Stimulated activated CD8-positive, alpha-beta memory T cell treated with anti-CD3 and anti-CD28 coated beads, Interleukin-12 subunit alpha, Interleukin-12 subunit beta, amount 100 ng/mL, for 1 hour (primary cell): ENCODE results near the gene ECHS1.
"Not testable (repeated sequence)": the region's sequence is repeated elsewhere in the genome, so short reads cannot be mapped to it uniquely, and the experiment has no call there.

Experiments used
- DNase-seq: peaks from one replicate; pipeline ENCODE4 v3.0.0-alpha.2; 2020; ENCODE audit warnings: low read depth

ECHS1 gene

DNA sequence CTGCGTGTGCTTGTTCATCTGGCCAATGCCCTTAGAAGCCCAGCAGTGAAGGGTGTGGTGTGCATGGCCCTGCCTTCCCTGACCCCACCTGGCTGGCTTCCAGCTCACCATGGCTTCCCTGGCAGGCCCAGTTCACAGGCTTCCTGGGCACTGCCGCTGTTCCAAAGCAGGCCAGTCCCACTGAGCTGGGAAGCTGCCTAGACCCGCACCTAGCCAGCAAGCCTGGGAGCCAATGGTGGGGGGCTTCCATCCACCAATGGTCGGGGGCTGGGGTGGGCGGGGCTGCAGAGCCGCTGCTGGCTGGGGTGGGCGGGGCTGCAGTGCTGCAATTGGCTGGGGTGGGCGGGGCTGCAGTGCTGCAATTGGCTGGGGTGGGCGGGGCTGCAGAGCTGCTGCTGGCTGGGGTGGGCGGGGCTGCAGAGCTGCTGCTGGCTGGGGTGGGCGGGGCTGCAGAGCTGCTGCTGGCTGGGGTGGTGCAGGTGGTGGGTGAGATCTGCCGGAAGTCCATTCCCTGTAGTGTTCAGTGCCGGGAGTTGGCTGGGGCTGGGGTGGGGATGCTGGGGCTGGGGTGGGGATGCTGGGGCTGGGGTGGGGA lies 48.9 kb downstream of the ECHS1 start:
- no peak for DNase-seq

DNA sequence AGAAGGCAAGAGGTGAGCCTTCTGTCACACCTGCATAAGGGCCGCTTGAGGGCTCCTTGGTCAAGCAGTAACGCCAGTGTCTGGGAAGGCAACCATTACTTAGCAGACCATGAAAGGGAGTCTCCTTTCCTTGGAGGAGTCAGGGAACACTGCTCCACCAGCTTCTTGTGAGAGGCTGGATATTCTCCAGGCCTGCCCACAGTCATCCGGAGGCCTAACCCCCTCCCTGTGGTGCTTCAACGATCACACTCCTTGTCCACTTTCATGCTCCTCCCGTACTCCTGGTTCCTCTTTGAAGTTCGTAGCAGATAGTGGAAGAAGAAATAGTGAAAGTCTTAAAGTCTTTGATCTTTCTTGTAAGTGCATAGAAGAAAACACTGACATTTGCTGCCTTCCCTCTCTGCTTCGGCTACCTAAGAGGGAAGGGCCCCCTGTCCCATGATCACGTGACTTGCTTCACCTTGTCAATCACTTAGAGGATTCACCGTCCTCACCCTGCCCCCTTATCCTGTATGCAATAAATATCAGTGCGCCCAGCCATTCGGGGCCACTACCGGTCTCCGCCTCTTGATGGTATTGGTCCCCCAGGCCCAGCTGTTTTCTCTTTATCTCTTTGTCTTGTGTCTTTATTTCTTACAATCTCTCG lies 51.0 kb downstream of the ECHS1 start:
- not testable (repeated sequence) for DNase-seq

DNA sequence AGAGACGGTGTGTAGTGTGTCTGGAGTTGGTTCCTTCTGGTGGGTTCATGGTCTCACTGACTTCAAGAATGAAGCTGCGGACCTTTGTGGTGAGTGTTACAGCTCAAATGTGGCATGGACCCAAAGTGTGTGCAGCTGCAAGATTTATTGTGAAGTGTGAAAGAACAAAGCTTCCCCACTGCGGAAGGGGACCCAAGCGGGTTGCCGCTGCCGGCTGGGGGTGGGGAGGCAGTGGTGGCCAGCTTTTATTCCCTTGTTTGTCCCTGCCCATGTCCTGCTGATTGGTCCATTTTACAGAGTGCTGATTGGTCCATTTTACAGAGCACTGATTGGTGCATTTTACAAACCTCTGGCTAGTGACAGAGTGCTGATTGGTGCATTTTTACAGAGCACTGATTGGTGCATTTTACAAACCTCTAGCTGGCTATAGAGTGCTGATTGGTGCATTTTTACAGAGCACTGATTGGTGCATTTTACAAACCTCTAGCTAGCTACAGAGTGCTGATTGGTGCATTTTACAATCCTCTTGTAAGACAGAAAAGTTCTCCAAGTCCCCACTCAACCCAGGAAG lies 52.2 kb downstream of the ECHS1 start:
- DNase-seq, result not testable (repeated sequence)

DNA sequence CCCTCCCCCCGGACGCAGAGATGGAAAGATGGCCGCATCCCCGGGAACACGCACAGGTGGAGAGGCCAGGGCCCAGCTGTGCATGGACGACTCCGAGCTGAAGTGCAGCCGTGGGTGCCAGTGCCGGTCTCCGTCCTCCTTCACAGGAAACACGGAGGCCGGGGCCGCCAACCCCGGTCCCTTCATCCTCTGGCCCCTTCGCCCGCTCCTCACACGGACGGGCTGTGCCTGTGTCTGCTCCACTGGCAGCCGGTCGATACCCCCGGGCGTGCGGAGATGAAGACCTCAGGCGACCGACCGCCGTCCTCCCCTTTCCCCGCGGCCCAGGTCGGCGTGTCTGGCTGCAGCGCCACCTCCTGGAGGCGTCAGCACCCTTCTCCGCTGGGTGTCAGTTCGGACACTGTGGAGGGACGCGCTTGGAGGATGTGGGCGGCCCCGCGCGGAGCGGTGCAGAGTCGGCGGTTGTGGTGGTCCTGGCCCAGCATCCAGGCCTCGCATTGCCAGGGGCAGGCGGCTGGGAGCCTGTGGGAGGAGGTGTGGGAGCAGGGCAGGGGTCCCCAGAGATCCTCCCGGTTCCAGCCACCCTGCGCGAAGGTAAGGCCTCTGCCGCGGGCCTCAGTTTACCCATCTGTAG lies 54.5 kb downstream of the ECHS1 start:
- peak; percentile 54 for DNase-seq

DNA sequence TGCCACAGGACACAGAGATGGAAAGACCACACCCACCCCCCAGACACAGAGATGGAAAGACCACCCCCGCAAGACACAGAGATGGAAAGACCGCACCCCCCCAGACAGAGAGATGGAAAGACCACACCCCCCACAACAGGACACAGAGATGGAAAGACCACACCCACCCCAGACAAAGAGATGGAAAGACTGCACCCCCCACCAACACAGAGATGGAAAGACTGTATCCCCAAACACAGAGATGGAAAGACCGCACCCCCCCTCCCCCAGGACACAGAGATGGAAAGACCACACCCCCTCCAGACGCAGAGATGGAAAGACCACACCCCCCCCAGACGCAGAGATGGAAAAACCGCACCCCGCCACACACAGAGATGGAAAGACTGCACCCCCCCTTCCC lies 56.4 kb downstream of the ECHS1 start:
- no peak for DNase-seq

DNA sequence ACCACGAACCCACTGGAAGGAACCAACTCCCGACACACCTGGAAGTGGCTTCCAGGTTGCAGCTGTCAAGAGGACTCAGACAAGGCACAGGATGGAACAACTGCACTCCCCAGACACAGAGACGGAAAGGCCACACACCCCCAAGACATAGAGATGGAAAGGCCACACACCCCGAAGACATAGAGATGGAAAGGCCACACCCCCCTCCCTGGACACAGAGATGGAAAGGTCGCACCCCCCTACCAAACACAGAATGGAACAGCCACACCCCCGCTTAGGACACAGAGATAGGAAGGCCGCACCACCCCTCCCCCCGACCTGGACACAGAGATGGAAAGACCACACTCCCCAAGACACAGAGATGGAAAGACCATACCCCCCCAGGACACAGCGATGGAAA lies 56.9 kb downstream of the ECHS1 start:
- DNase-seq, result no peak

DNA sequence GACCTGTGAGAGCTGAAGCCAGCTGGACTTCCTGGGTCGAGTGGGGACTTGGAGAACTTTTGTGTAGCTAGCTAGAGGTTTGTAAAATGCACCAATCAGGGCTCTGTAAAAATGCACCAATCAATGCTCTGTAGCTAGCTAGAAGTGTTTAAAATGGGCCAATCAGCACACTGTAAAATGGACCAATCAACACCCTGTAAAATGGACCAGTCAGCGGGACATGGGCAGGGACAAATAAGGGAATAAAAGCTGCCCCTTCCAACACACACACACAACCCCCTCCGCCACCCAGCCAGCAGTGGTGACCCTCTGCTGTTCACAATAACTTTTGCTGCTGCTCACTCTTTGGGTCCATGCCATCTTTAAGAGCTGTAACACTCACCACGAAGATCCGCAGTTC lies 57.3 kb downstream of the ECHS1 start:
- no peak for DNase-seq

DNA sequence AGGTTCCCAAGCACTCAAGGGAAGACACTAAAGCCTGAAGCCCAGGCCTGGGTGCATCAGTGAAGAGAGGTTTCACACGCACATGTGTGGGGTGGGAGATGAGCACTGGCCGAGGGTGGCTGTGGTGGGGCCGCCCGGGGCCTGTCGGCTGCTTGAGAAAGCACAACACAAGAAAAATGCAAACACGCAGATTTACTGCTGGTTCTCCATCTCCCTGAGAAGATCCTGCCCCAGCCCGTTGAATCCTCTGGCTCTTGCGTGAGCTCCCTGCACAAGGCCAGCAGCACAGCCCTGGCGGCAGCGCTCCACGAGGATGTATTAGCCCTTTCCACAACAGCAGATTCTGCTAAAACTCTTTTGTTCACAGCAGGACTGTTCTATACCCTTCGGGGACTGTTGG lies 58.2 kb downstream of the ECHS1 start:
- DNase-seq, result no peak

DNA sequence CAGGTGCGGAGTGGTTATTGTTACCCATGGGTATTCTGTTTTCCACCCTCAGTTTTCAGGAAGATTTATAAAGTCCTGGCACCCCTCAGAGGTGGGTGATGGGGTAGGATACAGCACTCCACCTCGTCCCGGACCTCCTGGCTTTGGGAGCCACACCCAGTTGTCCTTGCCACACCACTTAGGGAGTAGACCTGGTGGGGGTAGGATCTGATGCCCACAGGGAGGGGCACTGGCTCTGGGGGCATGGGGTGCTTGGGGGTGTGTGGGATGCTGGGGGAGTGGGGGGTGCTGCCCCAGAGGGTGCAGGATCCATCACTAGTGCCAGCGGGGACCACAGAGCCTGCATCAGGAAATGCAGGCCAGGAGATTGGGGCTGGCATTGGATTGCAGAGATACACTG lies 60.0 kb downstream of the ECHS1 start:
- no peak for DNase-seq

DNA sequence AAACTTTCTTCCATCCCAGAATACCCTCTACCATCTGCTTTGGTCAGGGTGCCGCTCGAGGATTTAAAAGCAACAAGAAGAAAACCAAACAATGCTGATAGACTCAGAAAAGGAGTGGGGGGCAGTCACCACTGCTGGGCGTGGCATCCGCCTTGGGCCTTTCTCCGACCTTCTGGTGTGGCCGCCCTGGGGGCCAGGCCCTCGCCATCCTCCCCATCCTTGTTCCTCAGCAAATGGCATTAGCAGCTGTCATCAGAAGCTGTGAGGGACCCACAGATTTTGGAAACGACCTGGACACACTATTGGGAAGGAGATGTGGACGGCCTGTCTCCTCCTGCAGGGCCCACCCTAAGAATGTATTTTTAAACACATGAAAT lies 60.4 kb downstream of the ECHS1 start:
- no peak for DNase-seq
